T1000 (cell line): ENCODE data around the gene MED14.

Experiments
- DNase-seq: peaks from one replicate; lab custom pipeline; 2025; ENCODE audit warnings: mixed read lengths; lab: John Stamatoyannopoulos, UW

The MED14 gene

DNA sequence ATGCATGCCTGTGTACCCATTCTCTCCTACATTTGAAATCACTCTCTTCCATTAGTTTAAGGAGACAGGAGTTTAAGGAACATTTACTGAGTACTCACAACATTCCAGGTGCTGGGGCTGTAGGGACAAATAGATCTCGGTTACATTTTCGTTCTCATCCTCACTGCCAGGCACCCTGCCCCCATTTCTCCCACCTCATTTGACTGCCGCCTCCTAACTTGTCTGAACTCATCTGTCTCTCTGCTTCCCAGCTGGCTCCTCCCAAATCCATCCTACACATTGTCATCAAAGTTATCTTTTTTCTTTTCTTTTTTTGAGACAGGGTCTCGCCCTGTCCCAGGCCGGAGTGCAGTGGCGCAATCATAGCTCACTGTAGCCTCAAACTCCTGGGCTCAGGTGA is 131.9 kb downstream of the MED14 start:
- no peak for DNase-seq
